Lung (tissue), 12 donors: ENCODE measurements around the gene POLR1B. TPM values are rescaled to one million over a fixed set of nuclear protein-coding genes. Genes with fewer than 3 reads are reported as not detected.
"Not testable (repeated sequence)": the region's sequence is repeated elsewhere in the genome, so short reads cannot be mapped to it uniquely, and the experiment has no call there.

Experiments
- ATAC-seq: fragments of 200-7000 bp; cut with Tn5 transposase; one replicate; pipeline ENCODE4 v1.9.1; 2020; ENCODE audit warnings: moderate number of reproducible peaks; ENCODE audit not compliant: insufficient read depth, low FRiP score
- DNase-seq, 3 donors: peaks; one replicate each; pipeline ENCODE4 v3.0.0-alpha.2; 2013 to 2017
- H3K27ac ChIP-seq, 2 donors: one replicate each; pipeline ENCODE4 v1.5.1; 2013; ENCODE audit warnings: mild to moderate bottlenecking in 2 of 2, moderate library complexity in 2 of 2, control low read depth in 1 of 2, inconsistent platforms in 1 of 2, low read depth in 1 of 2, low read length in 1 of 2
- H3K27me3 ChIP-seq, 3 donors: one replicate each; pipeline ENCODE4 v1.5.1; 2013; ENCODE audit warnings: low read length in 2 of 3; ENCODE audit not compliant: control insufficient read depth in 3 of 3, insufficient read depth in 3 of 3
- H3K36me3 ChIP-seq, 4 donors: one replicate each; pipeline ENCODE4 v1.5.1; 2013; ENCODE audit warnings: low read length in 4 of 4, mild to moderate bottlenecking in 1 of 4, moderate library complexity in 1 of 4; ENCODE audit not compliant: control insufficient read depth in 4 of 4, insufficient read depth in 4 of 4
- H3K4me1 ChIP-seq, 5 donors: one replicate each; pipeline ENCODE4 v1.5.1; 2013; ENCODE audit warnings: low read length in 5 of 5, mild to moderate bottlenecking in 2 of 5, moderate library complexity in 1 of 5; ENCODE audit not compliant: control insufficient read depth in 5 of 5, insufficient read depth in 5 of 5
- H3K4me3 ChIP-seq: one replicate; pipeline ENCODE4 v1.5.1; 2013; ENCODE audit warnings: mild to moderate bottlenecking, control low read depth, moderate library complexity
- H3K9ac ChIP-seq, 2 donors: one replicate each; pipeline ENCODE4 v1.5.1; 2013; ENCODE audit warnings: low read length in 2 of 2, control low read depth in 1 of 2; ENCODE audit not compliant: insufficient read depth in 1 of 2
- H3K9me3 ChIP-seq, 4 donors: one replicate each; pipeline ENCODE4 v1.5.1; 2013; ENCODE audit warnings: low read length in 3 of 4, mild to moderate bottlenecking in 1 of 4, moderate library complexity in 1 of 4; ENCODE audit not compliant: control insufficient read depth in 4 of 4, insufficient read depth in 3 of 4
- CTCF ChIP-seq: IDR thresholded peaks from 2 replicates; pipeline ENCODE4 v1.5.1; 2012; ENCODE audit warnings: mild to moderate bottlenecking; ENCODE audit errors: control extremely low read depth, extremely low read depth
- WGBS, 2 donors: extraction: QIAGEN DNeasy Blood & Tissue Kit; methylation state at CpG; one replicate each; pipeline ENCODE4 v1.1.7; 2013; 5-methylcytosine and 5-hydroxymethylcytosine counted together
- polyA plus RNA-seq, 2 donors: library from polyadenylated mRNA; stranded (reverse); fragments of 200-250 nt; gene quantifications; one replicate each; pipeline ENCODE4 v1.2.1, GENCODE V29; 2013
- total RNA-seq, 2 donors: library from RNA; depleted of rRNA in 1 of 2; stranded (reverse); fragments of >200 nt in 1 of 2; gene quantifications; one replicate each; pipeline ENCODE4 v1.2.1, GENCODE V29; 2014 to 2021
- donor health status: control.
- donor health status: control.
- donor health status: Bipolar disorder and iron deficiency.
- donor health status: healthy.
- donor health status: DM: yes; HTN: yes; CAD: no.

Gene POLR1B
- total and polyA plus RNA-seq, 4 donors, result 4.9 to 26.4 (median 15.2) TPM

DNA sequence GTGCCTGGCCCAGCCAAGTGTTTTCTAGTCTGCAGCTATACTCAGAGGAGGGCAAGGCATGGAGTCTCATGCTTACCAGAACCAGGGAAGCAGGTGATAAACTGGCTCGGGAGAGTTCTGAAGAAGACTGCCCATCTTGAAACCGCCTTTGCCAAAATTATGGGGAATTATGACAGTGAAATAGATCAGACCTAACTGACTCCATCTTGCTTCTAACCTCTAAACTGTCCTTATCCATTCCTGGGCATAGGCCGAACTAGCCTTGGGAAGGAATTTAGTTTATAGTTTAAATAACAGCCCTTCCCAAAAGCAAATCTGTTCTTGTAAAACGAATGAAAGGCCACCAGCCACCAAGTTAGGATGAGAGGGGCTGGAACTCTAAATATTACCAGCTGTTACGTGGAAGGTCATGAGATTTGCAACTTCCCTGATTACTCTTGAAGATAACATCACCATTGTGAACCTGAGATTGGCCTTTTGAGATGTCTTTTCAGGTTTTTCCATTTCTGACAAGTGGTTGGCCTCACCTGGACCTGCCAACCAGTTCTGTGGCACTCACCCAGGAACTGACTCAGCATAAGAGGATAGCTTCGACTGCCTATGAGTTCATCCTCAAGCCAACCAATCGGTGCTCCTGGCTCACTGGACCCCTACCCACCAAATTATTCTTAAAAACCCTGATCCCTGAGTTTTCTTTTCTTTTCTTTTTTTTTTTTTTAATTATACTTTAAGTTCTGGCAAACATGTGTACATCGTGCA is 65.6 kb downstream of the POLR1B start:
- Histone ChIP-seq H3K9me3 (no peaks in the 10 kb centered on the region), H3K4me3 (no peak overlapping the region), H3K27ac (no peak overlapping the region), H3K36me3 (no peaks in the 10 kb centered on the region), H3K27me3 (no peaks in the 10 kb centered on the region), H3K4me1 (peaks cover 0 to 8% (median 0%) of the 10 kb centered on the region in 5 donors), H3K9ac (no peak overlapping the region)
- ATAC-seq (no peak), DNase-seq (no peak)
- WGBS, 2 donors, result 87 to 90% methylated on average over 8 of the region's 8 CpGs
- TF ChIP-seq CTCF, result no peak

- not testable (repeated sequence) for H3K27me3 ChIP-seq, H3K27ac ChIP-seq, H3K9me3 ChIP-seq, H3K9ac ChIP-seq, H3K4me3 ChIP-seq, DNase-seq, H3K4me1 ChIP-seq, ATAC-seq, H3K36me3 ChIP-seq
- 92% methylated on average over 4 of the region's 4 CpGs for WGBS, 2 donors
These were observed 67.1 kb downstream of the POLR1B start for GRCh38 chr2:112609320-112609719.

DNA sequence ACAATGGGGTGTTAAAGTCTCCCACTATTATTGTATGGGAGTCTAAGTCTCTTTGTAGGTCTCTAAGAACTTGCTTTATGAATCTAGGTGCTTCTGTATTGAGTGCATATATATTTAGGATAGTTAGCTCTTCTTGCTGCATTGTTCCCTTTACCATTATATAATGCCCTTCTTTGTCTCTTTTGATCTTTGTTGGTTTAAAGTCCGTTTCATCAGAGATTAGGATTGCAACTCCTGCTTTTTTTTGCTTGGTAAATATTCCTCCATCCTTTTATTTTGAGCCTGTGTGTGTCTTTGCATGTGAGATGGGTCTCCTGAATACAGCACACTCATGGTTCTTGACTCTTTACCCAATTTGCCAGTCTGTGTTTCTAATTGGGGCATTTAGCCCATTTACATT is 70.0 kb downstream of the POLR1B start:
- H3K27me3 ChIP-seq, H3K9me3 ChIP-seq, DNase-seq, ATAC-seq, H3K4me1 ChIP-seq, H3K36me3 ChIP-seq, H3K9ac ChIP-seq, H3K27ac ChIP-seq, H3K4me3 ChIP-seq: not testable (repeated sequence)
- 77 to 96% methylated on average over 1 of the region's 1 CpG for WGBS, 2 donors

DNA sequence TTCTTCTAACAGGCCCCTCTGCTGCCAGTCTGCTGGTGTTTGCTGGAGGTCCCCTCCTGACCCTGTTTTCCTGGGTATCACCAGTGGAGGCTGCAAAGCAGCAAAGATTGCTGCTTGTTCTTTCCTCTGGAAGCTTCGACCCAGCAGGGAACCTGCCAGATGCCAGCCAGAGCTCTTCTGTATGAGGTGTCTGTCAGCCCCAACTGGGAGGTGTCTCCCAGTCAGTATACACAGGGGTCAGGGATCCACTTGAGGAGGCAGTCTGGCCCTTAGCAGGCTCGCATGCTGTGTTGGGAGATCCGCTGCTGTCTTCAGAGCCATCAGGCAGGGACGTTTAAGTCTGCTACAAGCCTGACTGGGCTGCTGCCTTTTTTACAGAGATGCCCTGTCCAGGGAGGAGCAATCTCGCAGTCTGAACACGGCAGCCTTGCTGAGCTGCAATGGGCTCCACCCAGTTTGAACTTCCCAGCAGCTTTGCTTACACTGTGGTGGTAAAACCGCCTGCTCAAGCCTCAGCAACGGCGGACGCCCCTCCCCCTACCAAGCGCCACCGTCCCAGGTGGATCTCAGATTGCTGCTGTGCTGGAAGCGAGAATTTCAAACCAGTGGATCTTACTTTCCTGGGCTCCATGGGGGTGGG is 72.1 kb downstream of the POLR1B start:
- no peak overlapping the region for H3K27ac ChIP-seq
- TF ChIP-seq CTCF, result no peak
- ATAC-seq (no peak), DNase-seq (peak in 1 of 3 donors; percentile 17)
- H3K4me3 ChIP-seq, result no peak overlapping the region
- no peaks in the 10 kb centered on the region for H3K36me3 ChIP-seq
- H3K9ac ChIP-seq, result no peak overlapping the region
- H3K4me1 ChIP-seq, result peaks cover 0 to 4% (median 0%) of the 10 kb centered on the region in 5 donors
- WGBS, 2 donors, result 79 to 81% methylated on average over 13 of the region's 13 CpGs
- H3K9me3 ChIP-seq, result no peaks in the 10 kb centered on the region
- H3K27me3 ChIP-seq, result no peaks in the 10 kb centered on the region
